HepG2 (cell line): ENCODE data around the gene RPL36AL. TPM values are rescaled to one million over a fixed set of nuclear protein-coding genes. Genes with fewer than 3 reads are reported as not detected.

Source experiments
- ATF6 ChIP-seq: sonication (generic); formaldehyde crosslinking; conservative IDR thresholded peaks from 2 replicates; pipeline ENCODE4 v1.4.0; 2020; ENCODE audit warnings: missing genetic modification reagents
- ATF7 ChIP-seq, 2 experiments: fragments of 450-650 bp in 1 of 2; sonication (generic) in 1 of 2; formaldehyde crosslinking in 1 of 2; IDR thresholded peaks; 2 replicates each; pipeline versions ENCODE4 v1.4.0 to v1.6.1; 2016 to 2020; ENCODE audit warnings: antibody characterized with exemption in 1 of 2, mild to moderate bottlenecking in 1 of 2, missing genetic modification reagents in 1 of 2
- BRF2 ChIP-seq: sonication (generic); formaldehyde crosslinking; IDR thresholded peaks from 2 replicates; pipeline ENCODE4 v1.8.1; 2022; ENCODE audit warnings: mild to moderate bottlenecking, missing genetic modification reagents
- CENPBD1 ChIP-seq: sonication (generic); formaldehyde crosslinking; IDR thresholded peaks from 2 replicates; pipeline ENCODE4 v1.8.0; 2022; ENCODE audit warnings: missing genetic modification reagents, low read depth, mild to moderate bottlenecking, borderline replicate concordance
- ESRRA ChIP-seq: sonication (generic); formaldehyde crosslinking; IDR thresholded peaks from 2 replicates; pipeline ENCODE4 v1.5.1; 2020; ENCODE audit warnings: mild to moderate bottlenecking, low read depth, missing genetic modification reagents
- KDM5B ChIP-seq: sonication (generic); formaldehyde crosslinking; IDR thresholded peaks from 2 replicates; pipeline ENCODE4 v1.4.0; 2020; ENCODE audit warnings: missing genetic modification reagents, mild to moderate bottlenecking, borderline replicate concordance
- MAFF ChIP-seq: IDR thresholded peaks from 2 replicates; pipeline ENCODE4 v1.6.1; 2011; ENCODE audit warnings: low read depth, low read length, improper control_type of control experiment
- MAX ChIP-seq: IDR thresholded peaks from 2 replicates; pipeline ENCODE4 v1.6.1; 2012; ENCODE audit warnings: inconsistent platforms
- NFKB2 ChIP-seq: sonication (generic); formaldehyde crosslinking; IDR thresholded peaks from 2 replicates; pipeline ENCODE4 v1.4.0; 2020; ENCODE audit warnings: missing genetic modification reagents, borderline replicate concordance
- NFKBIZ ChIP-seq: IDR thresholded peaks from 2 replicates; pipeline ENCODE4 v1.6.1; 2018; ENCODE audit warnings: missing genetic modification reagents, missing compliant biosample characterization
- NRL ChIP-seq: sonication (generic); formaldehyde crosslinking; IDR thresholded peaks from 2 replicates; pipeline ENCODE4 v1.5.0; 2020; ENCODE audit warnings: missing genetic modification reagents, mild to moderate bottlenecking, moderate library complexity, borderline replicate concordance
- POGZ ChIP-seq: sonication (generic); formaldehyde crosslinking; IDR thresholded peaks from 2 replicates; pipeline ENCODE4 v1.4.0; 2020; ENCODE audit warnings: mild to moderate bottlenecking, missing genetic modification reagents
- POLR2A ChIP-seq, 2 experiments: IDR thresholded peaks; 2 replicates each; pipeline ENCODE4 v1.6.1; 2011; ENCODE audit warnings: low read depth in 2 of 2, low read length in 2 of 2, mild to moderate bottlenecking in 1 of 2, moderate library complexity in 1 of 2; ENCODE audit not compliant: insufficient read depth in 1 of 2
- SETDB1 ChIP-seq: sonication (generic); formaldehyde crosslinking; IDR thresholded peaks from 2 replicates; pipeline ENCODE4 v1.5.1; 2020; ENCODE audit warnings: missing genetic modification reagents, mild to moderate bottlenecking, borderline replicate concordance
- SMAD1 ChIP-seq: sonication (generic); formaldehyde crosslinking; IDR thresholded peaks from 2 replicates; pipeline ENCODE4 v1.4.0; 2020; ENCODE audit warnings: missing genetic modification reagents, low read depth, mild to moderate bottlenecking, borderline replicate concordance
- WIZ ChIP-seq: sonication (generic); formaldehyde crosslinking; IDR thresholded peaks from 2 replicates; pipeline ENCODE4 v1.5.1; 2020; ENCODE audit warnings: mild to moderate bottlenecking, missing genetic modification reagents
- XBP1 ChIP-seq: sonication (generic); formaldehyde crosslinking; IDR thresholded peaks from 2 replicates; pipeline ENCODE4 v1.5.0; 2020; ENCODE audit warnings: missing genetic modification reagents
- ZFP36 ChIP-seq: fragments of 150-350 bp; IDR thresholded peaks from 2 replicates; pipeline ENCODE4 v1.6.1; 2018; ENCODE audit warnings: borderline replicate concordance, low read length, low read depth; ENCODE audit not compliant: partially characterized antibody
- ZFP36L2 ChIP-seq: sonication (generic); formaldehyde crosslinking; IDR thresholded peaks from 2 replicates; pipeline ENCODE4 v1.4.0; 2020; ENCODE audit warnings: missing genetic modification reagents
- ZFP82 ChIP-seq: sonication (generic); formaldehyde crosslinking; IDR thresholded peaks from 2 replicates; pipeline ENCODE4 v1.5.1; 2020; ENCODE audit warnings: mild to moderate bottlenecking, missing genetic modification reagents, borderline replicate concordance
- ZNF121 ChIP-seq: sonication (generic); formaldehyde crosslinking; IDR thresholded peaks from 2 replicates; pipeline ENCODE4 v1.5.0; 2020; ENCODE audit warnings: mild to moderate bottlenecking, missing genetic modification reagents
- ZNF251 ChIP-seq: sonication (generic); formaldehyde crosslinking; IDR thresholded peaks from 2 replicates; pipeline ENCODE4 v1.9.0; 2021; ENCODE audit warnings: mild to moderate bottlenecking, missing genetic modification reagents
- ZNF414 ChIP-seq: sonication (generic); formaldehyde crosslinking; IDR thresholded peaks from 2 replicates; pipeline ENCODE4 v1.5.0; 2020; ENCODE audit warnings: missing genetic modification reagents
- ZNF446 ChIP-seq: sonication (generic); formaldehyde crosslinking; IDR thresholded peaks from 2 replicates; pipeline ENCODE4 v1.5.0; 2020; ENCODE audit warnings: mild to moderate bottlenecking, missing genetic modification reagents
- ZNF776 ChIP-seq: sonication (generic); formaldehyde crosslinking; IDR thresholded peaks from 2 replicates; pipeline ENCODE4 v1.4.0; 2020; ENCODE audit warnings: mild to moderate bottlenecking, missing genetic modification reagents
- ZNF816 ChIP-seq: sonication (generic); formaldehyde crosslinking; IDR thresholded peaks from 2 replicates; pipeline ENCODE4 v1.8.0; 2022; ENCODE audit warnings: missing genetic modification reagents, mild to moderate bottlenecking, borderline replicate concordance
- polyA plus RNA-seq, 8 experiments: library from polyadenylated mRNA; depleted of rRNA in 3 of 8; stranded (reverse) in 7 of 8; unstranded in 1 of 8; fragments of >200 nt; fragmentation: Illumina TruSeq in 4 of 8; extraction: Trizol in 4 of 8; gene quantifications; 2 replicates each; pipeline versions ENCODE4 v1.2.1 to v1.2.3, GENCODE V29; 2011 to 2016; ENCODE audit warnings: low read depth in 4 of 8, missing spikeins in 1 of 8, mixed read lengths in 1 of 8; ENCODE audit not compliant: insufficient read depth in 1 of 8
- total RNA-seq, 5 experiments: library from RNA; depleted of rRNA; stranded (reverse); fragments of >200 nt; fragmentation: Illumina TruSeq; extraction: Trizol; gene quantifications; 2 replicates each; pipeline ENCODE4 v1.2.3, GENCODE V29; 2016; ENCODE audit warnings: low read depth in 1 of 5
- TF ChIP-seq, protein P1 (sequence below): sonication (generic); formaldehyde crosslinking; IDR thresholded peaks from 2 replicates; pipeline ENCODE4 v1.4.0; 2020; ENCODE audit warnings: mild to moderate bottlenecking, low read depth, missing genetic modification reagents

The RPL36AL gene
- total and polyA plus RNA-seq, 2 of the 13 experiments (the other 11 are each of a cell fraction or from before 2014, with no cell fraction given) = 90.0 to 294 TPM

DNA sequence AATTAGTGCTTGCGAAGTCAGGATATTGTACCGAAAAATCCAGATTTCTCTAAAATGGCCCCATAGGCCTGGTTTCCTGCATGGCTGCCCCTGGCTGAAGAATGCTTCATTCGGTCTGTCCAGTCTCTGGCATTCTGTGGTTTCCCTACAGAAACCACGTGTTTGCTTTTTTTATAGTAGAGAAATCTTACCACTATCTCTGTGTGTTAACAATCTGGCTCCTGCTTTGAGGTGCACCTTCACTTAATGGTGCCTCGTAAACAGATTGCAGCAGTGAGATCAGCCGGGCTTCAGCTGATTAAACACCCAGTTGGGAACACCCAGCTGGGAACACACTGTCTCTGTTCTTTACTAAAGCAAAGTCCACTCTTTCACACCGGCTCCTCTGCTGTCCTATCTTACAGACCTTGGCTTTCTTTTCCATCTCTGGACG, 21.3 kb upstream of the RPL36AL start (continued):
- TF ChIP-seq, protein P1, sequence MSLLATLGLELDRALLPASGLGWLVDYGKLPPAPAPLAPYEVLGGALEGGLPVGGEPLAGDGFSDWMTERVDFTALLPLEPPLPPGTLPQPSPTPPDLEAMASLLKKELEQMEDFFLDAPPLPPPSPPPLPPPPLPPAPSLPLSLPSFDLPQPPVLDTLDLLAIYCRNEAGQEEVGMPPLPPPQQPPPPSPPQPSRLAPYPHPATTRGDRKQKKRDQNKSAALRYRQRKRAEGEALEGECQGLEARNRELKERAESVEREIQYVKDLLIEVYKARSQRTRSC (CRISPR knock-in tag) = no peak
- TF ChIP-seq NRL (CRISPR knock-in tag) = no peak
- TF ChIP-seq NFKBIZ (CRISPR knock-in tag) = peak; percentile 78
- TF ChIP-seq ZFP82 (CRISPR knock-in tag) = no peak
- TF ChIP-seq WIZ = no peak
- peak in 1 of 2 experiments; percentile 40; a peak in 1 of 4 replicates for TF ChIP-seq POLR2A (IDR thresholded peaks at IDR 0.05; ENCODE audit: insufficient read depth in 1 of 2, low read depth in 2 of 2, low read length in 2 of 2)
- TF ChIP-seq CENPBD1 = no peak
- no peak for TF ChIP-seq NFKB2 (CRISPR knock-in tag)
- no peak for TF ChIP-seq SETDB1 (CRISPR knock-in tag)
- TF ChIP-seq MAX = peak; percentile 80
- TF ChIP-seq ATF7 (IDR thresholded peaks at IDR 0.05) = peak; percentile 52; the same call in 1 of the 2 replicates
- peak; percentile 89; the same call in 1 of the 2 replicates for TF ChIP-seq ATF7 (CRISPR knock-in tag; IDR thresholded peaks at IDR 0.05)
- 0 out of 2 replicates have a peak, but pooled peaks have one; percentile 47 for TF ChIP-seq ZNF414 (CRISPR knock-in tag)
- TF ChIP-seq ZNF446 (CRISPR knock-in tag) = no peak
- TF ChIP-seq POGZ (CRISPR knock-in tag) = peak; percentile 81
- TF ChIP-seq MAFF = no peak
- no peak for TF ChIP-seq ZFP36L2 (CRISPR knock-in tag)
- TF ChIP-seq BRF2 (CRISPR knock-in tag) = no peak
- peak; percentile 49 for TF ChIP-seq ZFP36
- no peak for TF ChIP-seq ZNF251 (CRISPR knock-in tag)
- no peak for TF ChIP-seq ATF6 (CRISPR knock-in tag)
- no peak for TF ChIP-seq KDM5B (CRISPR knock-in tag)
- TF ChIP-seq ESRRA (CRISPR knock-in tag) = 0 out of 2 replicates have a peak, but pooled peaks have one; percentile 68
- no peak for TF ChIP-seq SMAD1
- no peak for TF ChIP-seq ZNF776 (CRISPR knock-in tag)
- TF ChIP-seq XBP1 (CRISPR knock-in tag) = no peak
- peak; percentile 63; the same call in 1 of the 2 replicates for TF ChIP-seq ZNF121 (CRISPR knock-in tag)
- TF ChIP-seq ZNF816 (CRISPR knock-in tag) = peak; percentile 55; the same call in 1 of the 2 replicates
